CD4-positive, alpha-beta T cell (primary cell): ENCODE results near the gene C6orf89. TPM values are rescaled to one million over a fixed set of nuclear protein-coding genes. Genes with fewer than 3 reads are reported as not detected.

ENCODE experiments used
- ATAC-seq: fragments of 200-7000 bp; cut with Tn5 transposase; one replicate; pipeline ENCODE4 v1.10.0; 2022; ENCODE audit warnings: mild to moderate bottlenecking; ENCODE audit not compliant: poor library complexity
- CTCF ChIA-PET: fragments of 350-600 bp; sonication (Branson Sonifier 250); formaldehyde crosslinking; loops from one replicate; lab custom pipeline; 2021; ENCODE audit warnings: antibody characterized with exemption, inconsistent platforms; lab: Charles Lee
- POLR2A ChIA-PET: fragments of 350-600 bp; sonication (Branson Sonifier 250); formaldehyde crosslinking; loops from one replicate; lab custom pipeline; 2021; ENCODE audit warnings: antibody characterized with exemption, inconsistent platforms; lab: Charles Lee
- DNase-seq, 14 experiments: peaks; one replicate each; pipeline ENCODE4 v3.0.0-alpha.2; 2013 to 2020; ENCODE audit warnings: mixed read lengths in 2 of 14
- H3K27ac ChIP-seq, 2 donors: one replicate each; pipeline versions ENCODE4 v1.5.1 to v1.7.0; 2013; ENCODE audit warnings: low read length in 2 of 2, low read depth in 1 of 2, mild to moderate bottlenecking in 1 of 2
- H3K27me3 ChIP-seq, 2 experiments: 1 replicate in 1 of 2; 2 replicates in 1 of 2; pipeline versions ENCODE4 v1.6.1 to v1.7.0; 2013; ENCODE audit warnings: low read length in 2 of 2, control low read depth in 1 of 2, mild to moderate bottlenecking in 1 of 2, moderate library complexity in 1 of 2; ENCODE audit not compliant: insufficient read depth in 2 of 2, control insufficient read depth in 1 of 2
- H3K36me3 ChIP-seq: one replicate; pipeline ENCODE4 v1.6.1; 2013; ENCODE audit warnings: low read length, control low read depth; ENCODE audit not compliant: insufficient read depth
- H3K4me1 ChIP-seq: one replicate; pipeline ENCODE4 v1.6.1; 2013; ENCODE audit warnings: low read length, control low read depth; ENCODE audit not compliant: insufficient read depth
- H3K4me3 ChIP-seq: one replicate; pipeline ENCODE4 v1.5.1; 2013; ENCODE audit warnings: mild to moderate bottlenecking, low read length, moderate library complexity
- H3K9me3 ChIP-seq, 2 experiments: 1 replicate in 1 of 2; 2 replicates in 1 of 2; pipeline versions ENCODE4 v1.6.1 to v1.7.0; 2013; ENCODE audit warnings: low read length in 2 of 2, mild to moderate bottlenecking in 2 of 2, control low read depth in 1 of 2, moderate library complexity in 1 of 2; ENCODE audit not compliant: control insufficient read depth in 1 of 2, insufficient read depth in 1 of 2
- H3K27ac Mint-ChIP-seq: one replicate; pipeline ENCODE4 v1.8.0; 2020; ENCODE audit warnings: mixed read lengths
- H3K27me3 Mint-ChIP-seq: one replicate; pipeline ENCODE4 v1.8.0; 2021; ENCODE audit warnings: mixed read lengths
- H3K36me3 Mint-ChIP-seq: one replicate; pipeline ENCODE4 v1.8.0; 2021; ENCODE audit warnings: low read depth, mixed read lengths
- H3K4me1 Mint-ChIP-seq: one replicate; pipeline ENCODE4 v1.8.0; 2021; ENCODE audit warnings: low read depth, mixed read lengths
- H3K4me3 Mint-ChIP-seq: one replicate; pipeline ENCODE4 v1.8.0; 2020; ENCODE audit warnings: mild to moderate bottlenecking, mixed read lengths
- H3K9me3 Mint-ChIP-seq: one replicate; pipeline ENCODE4 v1.8.0; 2020; ENCODE audit warnings: mixed read lengths
- intact Hi-C, 2 experiments: fragments of 100-400 bp; cut with DNase I in 1 of 2; cut with micrococcal nuclease in 1 of 2; formaldehyde crosslinking; loops; one replicate each; pipeline versions ENCODE4 v1.15.1 to v1.9.0; 2023 to 2025; cut with DNase I, micrococcal nuclease
- total RNA-seq, 174 experiments: library from RNA in 2 of 174; stranded (reverse) in 2 of 174; gene quantifications; one replicate each; pipeline ENCODE4 v1.2.3 and lab custom pipeline; 2021 to 2026
- TF ChIP-seq, protein P1 (sequence below): fragments of 200-600 bp; IDR thresholded peaks from one replicate; pipeline ENCODE4 v1.8.0; 2022; ENCODE audit warnings: antibody characterized with exemption, mild to moderate bottlenecking

Gene C6orf89
- total RNA-seq, 2 experiments from 2014 or later = 23.7 to 24.0 TPM

DNA sequence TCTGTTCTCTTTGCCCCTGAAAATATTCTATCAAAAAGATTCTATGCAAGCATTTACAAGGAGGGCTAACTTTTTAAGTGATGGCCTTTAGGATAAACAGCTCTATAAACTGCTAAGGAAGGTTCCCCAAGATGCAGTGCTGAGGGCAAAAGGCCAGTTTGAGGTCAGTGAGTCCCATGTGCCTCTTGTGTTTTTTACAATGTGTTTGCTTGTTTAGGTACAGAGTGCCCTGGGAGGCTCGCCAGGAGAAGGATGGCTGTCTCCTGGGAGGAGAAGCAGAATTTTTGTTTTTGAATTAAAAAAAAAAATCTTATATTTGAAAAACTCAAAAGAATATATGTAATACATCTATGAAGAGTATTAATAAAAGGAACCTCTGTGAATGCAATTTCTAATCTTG lies 87.4 kb downstream of the C6orf89 start:
- Mint-ChIP-seq H3K9me3 (no peaks in the 10 kb centered on the region), H3K4me3 (no peak overlapping the region), H3K36me3 (peaks cover 100% of the 10 kb centered on the region), H3K27ac (no peak overlapping the region), H3K27me3 (no peaks in the 10 kb centered on the region), H3K4me1 (no peaks in the 10 kb centered on the region)
- Histone ChIP-seq H3K27me3 (no peaks in the 10 kb centered on the region), H3K36me3 (peaks cover 100% of the 10 kb centered on the region), H3K4me3 (no peak overlapping the region), H3K9me3 (no peaks in the 10 kb centered on the region), H3K4me1 (no peaks in the 10 kb centered on the region), H3K27ac (no peak overlapping the region)
- intact Hi-C loops = no loop called here
- DNase-seq = no peak
- TF ChIP-seq, protein P1, sequence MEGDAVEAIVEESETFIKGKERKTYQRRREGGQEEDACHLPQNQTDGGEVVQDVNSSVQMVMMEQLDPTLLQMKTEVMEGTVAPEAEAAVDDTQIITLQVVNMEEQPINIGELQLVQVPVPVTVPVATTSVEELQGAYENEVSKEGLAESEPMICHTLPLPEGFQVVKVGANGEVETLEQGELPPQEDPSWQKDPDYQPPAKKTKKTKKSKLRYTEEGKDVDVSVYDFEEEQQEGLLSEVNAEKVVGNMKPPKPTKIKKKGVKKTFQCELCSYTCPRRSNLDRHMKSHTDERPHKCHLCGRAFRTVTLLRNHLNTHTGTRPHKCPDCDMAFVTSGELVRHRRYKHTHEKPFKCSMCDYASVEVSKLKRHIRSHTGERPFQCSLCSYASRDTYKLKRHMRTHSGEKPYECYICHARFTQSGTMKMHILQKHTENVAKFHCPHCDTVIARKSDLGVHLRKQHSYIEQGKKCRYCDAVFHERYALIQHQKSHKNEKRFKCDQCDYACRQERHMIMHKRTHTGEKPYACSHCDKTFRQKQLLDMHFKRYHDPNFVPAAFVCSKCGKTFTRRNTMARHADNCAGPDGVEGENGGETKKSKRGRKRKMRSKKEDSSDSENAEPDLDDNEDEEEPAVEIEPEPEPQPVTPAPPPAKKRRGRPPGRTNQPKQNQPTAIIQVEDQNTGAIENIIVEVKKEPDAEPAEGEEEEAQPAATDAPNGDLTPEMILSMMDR = no peak
- ChIA-PET POLR2A (interaction anchor here (0.7 kb wide), 1 partner anchor 604 kb away, joined by 3 read pairs; no protein-coding TSS in a partner anchor), CTCF (no interaction called here)
- no peak for ATAC-seq

DNA sequence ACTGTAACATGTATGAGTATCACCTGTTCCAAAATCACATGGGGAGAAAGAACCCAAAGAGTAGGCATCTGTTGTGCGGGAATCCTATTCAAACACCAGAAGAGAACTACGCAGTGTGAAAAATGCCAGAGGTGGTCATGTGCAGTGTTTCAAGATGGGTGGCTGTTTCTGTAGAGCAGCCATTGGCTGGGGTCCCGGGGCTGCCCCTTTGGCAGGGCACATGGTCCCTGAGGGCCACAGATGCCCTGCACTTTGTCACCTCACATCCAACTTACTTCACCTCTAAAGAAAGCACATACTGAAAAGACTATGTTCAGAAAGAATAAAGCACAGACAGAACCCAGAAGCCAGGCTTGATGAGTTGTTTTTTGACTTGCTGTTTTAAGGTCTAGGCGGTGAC lies 87.9 kb downstream of the C6orf89 start:
- H3K9me3 Mint-ChIP-seq = no peaks in the 10 kb centered on the region
- TF ChIP-seq, protein P1 = no peak
- H3K27me3 Mint-ChIP-seq = no peaks in the 10 kb centered on the region
- no peaks in the 10 kb centered on the region for H3K9me3 ChIP-seq
- no peaks in the 10 kb centered on the region for H3K4me1 ChIP-seq
- H3K4me3 ChIP-seq = no peak overlapping the region
- H3K27me3 ChIP-seq = no peaks in the 10 kb centered on the region
- DNase-seq (no peak), ATAC-seq (no peak)
- H3K27ac ChIP-seq = no peak overlapping the region
- H3K36me3 ChIP-seq = peaks cover 100% of the 10 kb centered on the region
- peaks cover 100% of the 10 kb centered on the region for H3K36me3 Mint-ChIP-seq
- no peak overlapping the region for H3K27ac Mint-ChIP-seq
- no peak overlapping the region for H3K4me3 Mint-ChIP-seq
- intact Hi-C loops = no loop called here
- no peaks in the 10 kb centered on the region for H3K4me1 Mint-ChIP-seq
- CTCF ChIA-PET = no interaction called here
- POLR2A ChIA-PET = no interaction called here

DNA sequence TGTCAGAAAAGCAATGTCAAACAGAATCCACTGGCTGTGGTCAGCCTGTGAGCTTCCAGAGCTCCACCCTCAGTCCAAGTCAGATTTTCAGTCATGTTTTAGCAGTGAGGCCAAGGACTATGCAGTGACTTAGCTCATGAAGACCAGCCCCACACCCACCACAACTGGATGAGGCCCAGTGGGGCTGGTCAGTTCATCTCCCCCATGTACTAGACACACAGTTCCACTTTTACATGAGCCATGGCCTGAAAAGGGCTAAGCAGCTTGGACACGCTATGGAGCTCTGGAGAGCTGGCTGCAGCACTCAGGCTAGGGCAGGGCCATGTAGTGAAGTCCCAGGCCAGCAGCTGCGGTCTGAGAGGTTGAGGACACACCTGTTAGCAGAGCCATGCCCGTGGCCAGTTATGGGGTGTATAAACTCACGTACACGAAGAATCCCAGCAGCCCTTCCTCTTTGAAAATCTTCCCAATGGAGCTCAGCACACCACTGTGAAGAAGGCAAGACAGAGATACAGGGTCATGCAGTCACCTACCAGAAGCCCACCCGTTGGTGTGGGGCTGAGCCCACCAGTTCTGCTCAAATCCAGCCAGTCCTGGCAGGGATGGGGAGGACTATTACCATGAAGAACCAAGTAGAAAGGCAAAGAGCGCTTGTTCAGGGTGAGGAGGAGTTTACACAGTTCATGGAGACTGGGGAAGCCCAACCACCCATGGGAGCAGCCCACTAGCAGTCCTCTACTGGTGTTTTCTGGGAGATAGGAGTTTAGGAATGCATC lies 89.7 kb downstream of the C6orf89 start:
- Histone ChIP-seq H3K27ac (no peak overlapping the region), H3K27me3 (no peaks in the 10 kb centered on the region), H3K4me3 (no peak overlapping the region), H3K9me3 (no peaks in the 10 kb centered on the region), H3K4me1 (peaks cover 12% of the 10 kb centered on the region), H3K36me3 (peaks cover 96% of the 10 kb centered on the region)
- Mint-ChIP-seq H3K4me3 (no peak overlapping the region), H3K36me3 (peaks cover 97% of the 10 kb centered on the region), H3K27me3 (no peaks in the 10 kb centered on the region), H3K9me3 (no peaks in the 10 kb centered on the region), H3K27ac (no peak overlapping the region), H3K4me1 (peaks cover 17% of the 10 kb centered on the region)
- CTCF ChIA-PET = no interaction called here
- TF ChIP-seq, protein P1 = no peak
- POLR2A ChIA-PET = no interaction called here
- ATAC-seq (no peak), DNase-seq (no peak)
- intact Hi-C loops = loop anchor here (5.0 kb wide), 2 partner anchors 42 to 63 kb away; no protein-coding TSS in a partner anchor
